ENCODE data around the gene RPRD1A. TPM values are rescaled to one million over a fixed set of nuclear protein-coding genes. Genes with fewer than 3 reads are reported as not detected.
A peak's percentile ranks its signal among the peaks of the same experiment; 100 is the strongest.

Gene RPRD1A
- total RNA-seq, 1 donor from 2014 or later, result 47.6 TPM

DNA sequence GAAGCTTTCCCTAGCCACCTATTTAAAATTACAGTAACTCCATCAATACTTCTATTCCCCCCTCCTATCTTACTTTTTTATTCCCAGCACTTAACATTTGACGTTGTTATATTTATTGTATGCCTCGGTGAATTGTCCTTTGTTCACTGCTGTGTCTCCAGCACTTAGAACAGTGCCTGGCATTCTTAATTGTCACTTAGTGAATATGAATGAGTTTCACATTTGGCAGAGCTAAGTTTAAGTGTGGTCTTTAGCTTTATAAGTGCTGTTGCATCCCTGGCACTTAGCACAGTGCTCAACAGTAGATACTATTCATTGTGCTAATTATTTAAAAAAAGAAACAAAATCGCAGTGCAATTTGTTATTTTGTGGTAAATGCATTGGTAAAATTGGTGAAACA lies 93.2 kb downstream of the RPRD1A start:
- ChIA-PET POLR2A (no interaction called here), CTCF (interaction anchor here (1.2 kb wide), 1 partner anchor 121 kb away, joined by 3 read pairs; no protein-coding TSS in a partner anchor)
- no peak for ATAC-seq (ENCODE audit: low read depth)
- H3K36me3 Mint-ChIP-seq (ENCODE audit: low read depth), result peaks cover 50% of the 10 kb centered on the region
- no peak for DNase-seq
- no peaks in the 10 kb centered on the region for H3K27me3 Mint-ChIP-seq
- no peaks in the 10 kb centered on the region for H3K9me3 Mint-ChIP-seq
- H3K27ac Mint-ChIP-seq, result no peak overlapping the region
- TF ChIP-seq, protein P1, sequence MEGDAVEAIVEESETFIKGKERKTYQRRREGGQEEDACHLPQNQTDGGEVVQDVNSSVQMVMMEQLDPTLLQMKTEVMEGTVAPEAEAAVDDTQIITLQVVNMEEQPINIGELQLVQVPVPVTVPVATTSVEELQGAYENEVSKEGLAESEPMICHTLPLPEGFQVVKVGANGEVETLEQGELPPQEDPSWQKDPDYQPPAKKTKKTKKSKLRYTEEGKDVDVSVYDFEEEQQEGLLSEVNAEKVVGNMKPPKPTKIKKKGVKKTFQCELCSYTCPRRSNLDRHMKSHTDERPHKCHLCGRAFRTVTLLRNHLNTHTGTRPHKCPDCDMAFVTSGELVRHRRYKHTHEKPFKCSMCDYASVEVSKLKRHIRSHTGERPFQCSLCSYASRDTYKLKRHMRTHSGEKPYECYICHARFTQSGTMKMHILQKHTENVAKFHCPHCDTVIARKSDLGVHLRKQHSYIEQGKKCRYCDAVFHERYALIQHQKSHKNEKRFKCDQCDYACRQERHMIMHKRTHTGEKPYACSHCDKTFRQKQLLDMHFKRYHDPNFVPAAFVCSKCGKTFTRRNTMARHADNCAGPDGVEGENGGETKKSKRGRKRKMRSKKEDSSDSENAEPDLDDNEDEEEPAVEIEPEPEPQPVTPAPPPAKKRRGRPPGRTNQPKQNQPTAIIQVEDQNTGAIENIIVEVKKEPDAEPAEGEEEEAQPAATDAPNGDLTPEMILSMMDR (IDR thresholded peaks at IDR 0.05), result no peak
- peaks cover 42% of the 10 kb centered on the region for H3K4me1 Mint-ChIP-seq
- peak overlapping the region; percentile 98 for H3K4me3 Mint-ChIP-seq
- intact Hi-C loops (cut with micrococcal nuclease), result loop anchor here (5.0 kb wide), 2 partner anchors 562 to 997 kb away; no protein-coding TSS in a partner anchor

DNA sequence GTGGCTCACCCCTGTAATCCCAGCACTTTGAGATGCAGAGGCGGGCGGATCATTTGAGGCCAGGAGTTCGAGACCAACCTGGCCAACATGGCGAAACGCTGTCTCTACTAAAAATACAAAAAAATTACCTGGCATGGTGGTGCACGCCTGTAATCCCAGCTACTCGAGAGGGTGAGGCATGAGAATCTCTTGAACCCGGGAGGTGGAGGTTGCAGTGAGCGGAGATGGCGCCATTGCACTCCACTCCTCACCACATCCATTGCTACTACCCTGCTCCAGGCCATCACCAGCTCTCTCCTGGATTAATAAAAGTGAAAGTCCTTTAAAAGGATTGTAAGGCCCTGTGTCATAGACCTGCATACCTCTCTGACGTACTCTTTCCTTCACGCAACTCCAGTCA lies 93.7 kb downstream of the RPRD1A start:
- Mint-ChIP-seq H3K9me3 (no peaks in the 10 kb centered on the region), H3K4me3 (peak overlapping the region; percentile 98), H3K27ac (peak overlapping the region; percentile 97), H3K4me1 (peaks cover 42% of the 10 kb centered on the region), H3K27me3 (no peaks in the 10 kb centered on the region), H3K36me3 (ENCODE audit: low read depth) (peaks cover 46% of the 10 kb centered on the region)
- POLR2A ChIA-PET, result interaction anchor here (1.2 to 2.2 kb wide), 3 partner anchors 155 to 706 kb away, joined by 4 to 12 read pairs (median 8); partner anchors contain the start of genes GALNT1 and SLC39A6
- CTCF ChIA-PET, result interaction anchor here (1.2 kb wide), 1 partner anchor 122 kb away, joined by 3 read pairs; no protein-coding TSS in a partner anchor
- TF ChIP-seq, protein P1 (IDR thresholded peaks at IDR 0.05), result no peak
- DNase-seq (no peak), ATAC-seq (ENCODE audit: low read depth) (no peak)
- intact Hi-C loops (cut with micrococcal nuclease), result loop anchor here (2.0 to 5.0 kb wide), 3 partner anchors 561 to 996 kb away; partner anchors contain the start of gene MAPRE2

DNA sequence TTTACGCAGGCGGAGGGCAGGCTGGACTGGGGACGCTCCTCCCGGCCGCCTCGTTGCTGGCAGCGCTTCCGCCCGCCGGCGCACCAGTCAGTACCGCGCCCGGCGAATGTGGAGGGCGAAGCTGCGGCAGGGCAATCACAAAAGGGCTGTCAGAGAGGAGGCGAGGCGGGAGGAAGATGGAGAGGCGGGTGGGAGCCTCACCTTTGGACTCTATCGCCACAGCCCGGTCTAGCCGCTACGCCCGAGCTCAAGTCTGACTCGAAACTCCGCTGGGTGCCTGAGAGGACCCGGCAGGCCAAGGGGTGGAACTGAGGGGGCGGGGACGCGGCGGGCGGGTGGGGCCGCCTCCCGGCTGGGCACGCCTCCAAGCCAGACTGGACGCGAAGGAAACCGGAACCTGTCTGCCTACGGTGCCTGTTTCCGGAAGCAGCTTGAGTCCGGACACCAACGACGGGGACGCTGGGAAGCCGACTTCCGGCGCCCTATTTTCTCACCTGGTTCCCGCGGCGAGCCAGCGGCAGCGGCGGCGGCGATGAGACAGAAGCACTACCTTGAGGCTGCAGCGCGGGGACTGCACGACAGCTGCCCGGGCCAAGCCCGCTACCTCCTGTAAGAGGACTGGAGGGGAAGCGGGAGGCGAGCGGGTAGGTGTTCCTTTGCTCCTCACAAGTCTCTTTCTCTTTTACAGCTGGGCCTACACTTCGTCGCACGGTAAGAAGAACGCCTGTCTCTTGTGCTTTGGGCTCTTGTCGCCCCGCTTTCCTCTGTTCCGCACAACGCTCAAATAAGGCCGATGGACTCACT lies 95.0 kb downstream of the RPRD1A start, which contains the start of gene RMP24:
Gene RMP24 (plus strand): TSS at position 483 of the 804 bp plus-strand sequence.
- ChIA-PET CTCF (no interaction called here), POLR2A (interaction anchor here (0.6 to 2.2 kb wide), 24 partner anchors 11 to 942 kb away, joined by 3 to 16 read pairs (median 5); partner anchors contain the start of genes ELP2, GALNT1, INO80C and KIAA1328)
- intact Hi-C loops (cut with micrococcal nuclease), result loop anchor here (1.0 to 5.0 kb wide), 13 partner anchors 22 to 995 kb away; partner anchors contain the start of genes ELP2, GALNT1, INO80C and KIAA1328
- H3K4me3 Mint-ChIP-seq, result peak within 1 kb of the TSS; percentile 98
- no peaks in the 10 kb centered on the region for H3K27me3 Mint-ChIP-seq
- DNase-seq (peak; percentile 85), ATAC-seq (ENCODE audit: low read depth) (peak; percentile 94)
- H3K36me3 Mint-ChIP-seq (ENCODE audit: low read depth), result peaks cover 34% of the 10 kb centered on the region
- peaks cover 50% of the 10 kb centered on the region for H3K4me1 Mint-ChIP-seq
- H3K9me3 Mint-ChIP-seq, result no peaks in the 10 kb centered on the region
- H3K27ac Mint-ChIP-seq, result peak within 1 kb of the TSS; percentile 97
- TF ChIP-seq, protein P1 (IDR thresholded peaks at IDR 0.05), result no peak

DNA sequence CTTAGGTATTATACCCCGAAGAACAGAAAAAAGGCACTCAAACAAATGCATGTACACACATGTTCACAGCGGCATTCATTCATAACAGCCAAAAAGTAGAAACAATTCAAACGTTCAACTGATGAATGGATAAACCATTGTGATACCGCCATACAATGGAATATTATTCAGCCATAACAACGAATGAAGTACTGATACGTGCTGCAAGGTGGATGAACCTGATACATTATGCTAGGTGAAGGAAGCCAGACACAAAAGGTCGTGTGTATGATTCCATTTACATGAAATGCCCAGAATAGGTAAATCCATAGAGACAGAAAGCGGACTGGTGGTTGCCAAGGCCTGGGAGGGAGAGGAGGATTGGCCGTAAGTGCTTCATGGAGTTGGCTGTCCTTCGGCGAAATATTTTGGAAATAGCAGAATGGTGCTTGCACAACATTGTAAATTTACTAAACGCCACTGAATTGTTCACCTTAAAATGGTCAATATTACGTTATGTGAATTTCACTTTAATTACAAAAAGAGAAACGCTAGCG lies 95.6 kb downstream of the RPRD1A start:
- intact Hi-C loops (cut with micrococcal nuclease), result loop anchor here (1.0 to 5.0 kb wide), 13 partner anchors 21 to 994 kb away; partner anchors contain the start of genes ELP2, GALNT1, INO80C and KIAA1328
- ATAC-seq (ENCODE audit: low read depth), result peak; percentile 2
- peak overlapping the region; percentile 98 for H3K4me3 Mint-ChIP-seq

More for the DNA sequence above, 95.6 kb downstream of the RPRD1A start:
- Mint-ChIP-seq H3K27ac (peak overlapping the region; percentile 97), H3K27me3 (no peaks in the 10 kb centered on the region), H3K9me3 (no peaks in the 10 kb centered on the region), H3K4me1 (peaks cover 50% of the 10 kb centered on the region), H3K36me3 (ENCODE audit: low read depth) (peaks cover 30% of the 10 kb centered on the region)
- POLR2A ChIA-PET, result interaction anchor here (0.6 to 2.2 kb wide), 20 partner anchors 10 to 942 kb away, joined by 3 to 16 read pairs (median 6); partner anchors contain the start of genes ELP2, GALNT1, INO80C and KIAA1328
- TF ChIP-seq, protein P1 (IDR thresholded peaks at IDR 0.05), result no peak
- DNase-seq, result no peak
- CTCF ChIA-PET, result no interaction called here
